ENCODE results near the gene CENPQ.

DNA sequence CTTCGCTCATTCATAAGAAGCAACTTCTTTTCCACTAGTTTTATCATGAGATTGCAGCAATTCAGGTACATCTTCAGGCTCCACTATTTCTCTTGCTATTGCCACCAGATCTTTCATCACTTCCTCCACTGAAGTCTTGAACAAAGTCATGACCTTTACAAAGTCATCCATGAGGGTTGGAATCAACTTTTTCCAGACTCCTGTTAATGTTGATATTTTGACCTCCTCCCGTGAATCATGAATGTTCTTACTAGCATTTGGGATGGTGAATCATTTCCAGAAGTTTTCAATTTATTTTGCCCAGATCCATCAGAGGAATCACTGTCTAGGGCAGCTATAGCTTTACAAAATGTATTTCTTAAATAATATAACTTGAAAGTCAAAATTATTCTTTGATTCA is 1.5 kb downstream of the CENPQ start:
- TF ChIP-seq, protein P1, sequence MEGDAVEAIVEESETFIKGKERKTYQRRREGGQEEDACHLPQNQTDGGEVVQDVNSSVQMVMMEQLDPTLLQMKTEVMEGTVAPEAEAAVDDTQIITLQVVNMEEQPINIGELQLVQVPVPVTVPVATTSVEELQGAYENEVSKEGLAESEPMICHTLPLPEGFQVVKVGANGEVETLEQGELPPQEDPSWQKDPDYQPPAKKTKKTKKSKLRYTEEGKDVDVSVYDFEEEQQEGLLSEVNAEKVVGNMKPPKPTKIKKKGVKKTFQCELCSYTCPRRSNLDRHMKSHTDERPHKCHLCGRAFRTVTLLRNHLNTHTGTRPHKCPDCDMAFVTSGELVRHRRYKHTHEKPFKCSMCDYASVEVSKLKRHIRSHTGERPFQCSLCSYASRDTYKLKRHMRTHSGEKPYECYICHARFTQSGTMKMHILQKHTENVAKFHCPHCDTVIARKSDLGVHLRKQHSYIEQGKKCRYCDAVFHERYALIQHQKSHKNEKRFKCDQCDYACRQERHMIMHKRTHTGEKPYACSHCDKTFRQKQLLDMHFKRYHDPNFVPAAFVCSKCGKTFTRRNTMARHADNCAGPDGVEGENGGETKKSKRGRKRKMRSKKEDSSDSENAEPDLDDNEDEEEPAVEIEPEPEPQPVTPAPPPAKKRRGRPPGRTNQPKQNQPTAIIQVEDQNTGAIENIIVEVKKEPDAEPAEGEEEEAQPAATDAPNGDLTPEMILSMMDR (conservative IDR thresholded peaks at IDR 0.05; ENCODE audit: low read depth, low read length), result no peak
- TF ChIP-seq EZH2 (IDR thresholded peaks at IDR 0.05; ENCODE audit: borderline replicate concordance, low read depth, low read length, poor library complexity, severe bottlenecking), result no peak

Data from A673 (cell line).